Endothelial cell of coronary artery (primary cell): ENCODE data around the gene OR1J1. TPM values are rescaled to one million over a fixed set of nuclear protein-coding genes. Genes with fewer than 3 reads are reported as not detected.

Experiments
- total RNA-seq: library from RNA; depleted of rRNA; stranded (reverse); fragments of >200 nt; gene quantifications from 2 replicates; pipeline ENCODE4 v1.2.3, GENCODE V29; 2014

Gene OR1J1, protein sequence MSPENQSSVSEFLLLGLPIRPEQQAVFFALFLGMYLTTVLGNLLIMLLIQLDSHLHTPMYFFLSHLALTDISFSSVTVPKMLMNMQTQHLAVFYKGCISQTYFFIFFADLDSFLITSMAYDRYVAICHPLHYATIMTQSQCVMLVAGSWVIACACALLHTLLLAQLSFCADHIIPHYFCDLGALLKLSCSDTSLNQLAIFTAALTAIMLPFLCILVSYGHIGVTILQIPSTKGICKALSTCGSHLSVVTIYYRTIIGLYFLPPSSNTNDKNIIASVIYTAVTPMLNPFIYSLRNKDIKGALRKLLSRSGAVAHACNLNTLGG
- total RNA-seq = not detected in 2 replicates

DNA sequence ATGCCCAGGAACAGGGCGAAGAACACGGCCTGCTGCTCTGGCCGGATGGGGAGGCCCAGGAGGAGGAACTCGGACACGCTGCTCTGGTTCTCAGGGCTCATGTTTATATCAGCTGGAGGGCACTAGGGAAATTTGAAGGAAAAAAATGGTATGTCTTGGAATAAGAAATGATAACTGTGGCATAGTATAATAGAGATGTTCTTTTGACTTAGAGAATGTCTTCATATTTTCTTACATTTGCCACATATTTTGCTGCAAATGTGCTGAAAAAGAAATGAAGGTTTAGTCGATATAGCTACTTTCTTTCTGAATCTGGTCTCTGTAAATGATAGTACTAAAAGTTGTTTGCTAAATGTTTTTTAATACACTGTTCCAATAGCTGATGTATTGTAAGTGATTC lies at the start of gene OR1J1:
Gene OR1J1, minus strand, starts transcription at position 101 of the 400 bp plus-strand sequence. Its CDS starts 0 bp downstream, at position 101.

DNA sequence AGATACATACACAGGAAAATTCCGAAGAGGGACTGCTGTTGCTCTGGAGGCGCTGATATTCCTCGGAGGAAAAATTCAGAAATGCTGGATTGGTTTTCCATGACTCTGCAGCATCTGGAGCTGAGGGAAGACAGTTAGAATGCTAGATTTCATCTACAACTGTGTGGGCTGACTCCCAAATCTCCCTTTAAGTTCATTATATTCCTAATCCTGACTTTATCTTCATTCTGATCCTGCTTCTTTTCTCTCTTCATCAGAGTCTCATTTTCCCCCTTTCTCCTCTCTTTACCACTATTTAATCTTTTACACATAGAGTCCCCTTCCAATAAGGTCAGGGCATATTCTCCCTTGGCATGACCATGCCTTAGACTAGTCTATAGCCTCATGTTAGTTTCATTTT lies 49.5 kb upstream of the OR1J1 start, which contains the start of gene OR1N1:
Gene OR1N1, minus strand, starts transcription at position 101 of the 400 bp plus-strand sequence. Its CDS starts 0 bp downstream, at position 101.

DNA sequence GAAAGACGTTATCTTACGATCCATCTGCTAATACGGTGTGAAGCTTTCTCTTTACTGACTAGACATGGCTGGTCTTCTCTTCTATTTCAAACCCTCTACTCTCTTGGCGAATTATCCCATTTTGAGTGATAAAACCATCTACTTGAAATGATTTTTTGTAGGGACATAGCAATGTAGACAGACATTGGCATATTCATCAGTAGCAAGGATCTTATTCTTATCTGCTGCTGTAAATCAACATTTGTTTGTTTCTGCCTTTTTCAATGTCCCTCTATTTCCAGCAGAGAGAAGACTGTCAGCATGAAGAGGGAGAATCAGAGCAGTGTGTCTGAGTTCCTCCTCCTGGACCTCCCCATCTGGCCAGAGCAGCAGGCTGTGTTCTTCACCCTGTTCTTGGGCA lies 41.1 kb upstream of the OR1J1 start, which contains the start of gene OR1J4:
Gene OR1J4, plus strand, starts transcription at position 301 of the 400 bp plus-strand sequence. Its CDS starts 0 bp downstream, at position 301.

DNA sequence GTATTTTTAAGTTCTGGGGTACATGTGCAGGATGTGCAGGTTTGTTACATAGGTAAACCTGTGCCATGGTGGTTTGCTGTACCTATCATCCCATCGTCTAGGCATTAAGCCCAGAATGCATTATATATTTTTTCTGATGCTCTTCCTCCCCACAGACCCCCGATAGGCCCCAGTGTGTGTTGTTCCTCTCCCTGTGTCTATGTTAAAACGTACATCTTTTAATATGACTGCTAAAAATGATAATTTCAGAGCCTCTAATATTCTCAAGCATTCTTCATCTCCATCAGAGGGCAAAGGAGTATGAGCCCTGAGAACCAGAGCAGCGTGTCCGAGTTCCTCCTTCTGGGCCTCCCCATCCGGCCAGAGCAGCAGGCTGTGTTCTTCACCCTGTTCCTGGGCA lies 32.8 kb upstream of the OR1J1 start, which contains the start of gene OR1J2:
Gene OR1J2, plus strand, starts transcription at position 301 of the 400 bp plus-strand sequence. Its CDS starts 0 bp downstream, at position 301.

Other genes with a start within 250 kb of the OR1J1 start
- 0.27 and 1.3 TPM in 2 replicates for gene LHX6, start 249.0 kb downstream of the OR1J1 start, total RNA-seq
- 6.7 and 7.4 TPM in 2 replicates for gene RBM18, start 213.1 kb downstream of the OR1J1 start, total RNA-seq
- 34.3 and 34.9 TPM in 2 replicates for gene MRRF, start 213.0 kb downstream of the OR1J1 start, total RNA-seq
- 0.81 and 1.8 TPM in 2 replicates for gene PTGS1, start 106.9 kb downstream of the OR1J1 start, total RNA-seq
- gene OR1J2, start 32.9 kb upstream of the OR1J1 start, total RNA-seq = not detected in 2 replicates
- gene OR1J4, start 41.2 kb upstream of the OR1J1 start, total RNA-seq = not detected in 2 replicates
- not detected in 2 replicates for gene OR1N1, start 49.4 kb upstream of the OR1J1 start, total RNA-seq
- not detected in 2 replicates for gene OR1N2, start 75.2 kb upstream of the OR1J1 start, total RNA-seq
- under 0.01 and 0.09 TPM in 2 replicates for gene OR1L8, start 105.5 kb upstream of the OR1J1 start, total RNA-seq
- not detected in 2 replicates for gene OR1Q1, start 136.8 kb upstream of the OR1J1 start, total RNA-seq
- 0.09 TPM in 1 of 2 replicates, not detected in the other for gene OR1B1, start 179.7 kb upstream of the OR1J1 start, total RNA-seq
- gene OR1L1, start 183.8 kb upstream of the OR1J1 start, total RNA-seq = not detected in 2 replicates
- gene OR1L3, start 197.2 kb upstream of the OR1J1 start, total RNA-seq = not detected in 2 replicates
- not detected in 2 replicates for gene OR1L4, start 246.1 kb upstream of the OR1J1 start, total RNA-seq